WTC11 (cell line): ENCODE data around the gene TAPBP.

Experiments
- ATF3 ChIP-seq: sonication (generic); formaldehyde crosslinking; conservative IDR thresholded peaks from 2 replicates; pipeline ENCODE4 v1.8.1; 2022; ENCODE audit warnings: mild to moderate bottlenecking, missing genetic modification reagents
- CREB1 ChIP-seq: sonication (generic); formaldehyde crosslinking; IDR thresholded peaks from 2 replicates; pipeline ENCODE4 v1.8.0; 2023; ENCODE audit warnings: mild to moderate bottlenecking, missing genetic modification reagents
- GABPB1 ChIP-seq: sonication (generic); formaldehyde crosslinking; IDR thresholded peaks from 2 replicates; pipeline ENCODE4 v1.8.1; 2023; ENCODE audit warnings: mild to moderate bottlenecking, missing genetic modification reagents
- HMGXB4 ChIP-seq: sonication (generic); formaldehyde crosslinking; IDR thresholded peaks from 2 replicates; pipeline ENCODE4 v1.8.1; 2023; ENCODE audit warnings: mild to moderate bottlenecking, moderate library complexity, missing genetic modification reagents
- NFE2L1 ChIP-seq: sonication (generic); formaldehyde crosslinking; IDR thresholded peaks from 2 replicates; pipeline ENCODE4 v1.8.1; 2023; ENCODE audit warnings: missing genetic modification reagents
- NR1H2 ChIP-seq: sonication (generic); formaldehyde crosslinking; IDR thresholded peaks from 2 replicates; pipeline ENCODE4 v1.9.0; 2021; ENCODE audit warnings: mild to moderate bottlenecking, moderate library complexity, missing genetic modification reagents
- NR3C1 ChIP-seq: sonication (generic); formaldehyde crosslinking; conservative IDR thresholded peaks from 2 replicates; pipeline ENCODE4 v1.8.1; 2023; ENCODE audit warnings: low read depth, mild to moderate bottlenecking, missing genetic modification reagents
- SMAD3 ChIP-seq: sonication (generic); formaldehyde crosslinking; IDR thresholded peaks from 2 replicates; pipeline ENCODE4 v1.8.0; 2022; ENCODE audit warnings: missing genetic modification reagents, mild to moderate bottlenecking, borderline replicate concordance
- SP1 ChIP-seq: sonication (generic); formaldehyde crosslinking; conservative IDR thresholded peaks from 2 replicates; pipeline ENCODE4 v1.8.1; 2022; ENCODE audit warnings: missing genetic modification reagents
- USF2 ChIP-seq: sonication (generic); formaldehyde crosslinking; IDR thresholded peaks from 2 replicates; pipeline ENCODE4 v1.8.1; 2023; ENCODE audit warnings: mild to moderate bottlenecking, missing genetic modification reagents, moderate library complexity
- ZNF121 ChIP-seq: sonication (generic); formaldehyde crosslinking; IDR thresholded peaks from 2 replicates; pipeline ENCODE4 v1.8.0; 2023; ENCODE audit warnings: missing genetic modification reagents
- TF ChIP-seq, protein P1 (sequence below): fragments of 200-600 bp; IDR thresholded peaks from 2 replicates; pipeline ENCODE4 v1.8.0; 2022; ENCODE audit warnings: antibody characterized with exemption
- TF ChIP-seq, protein P2 (sequence below): sonication (generic); formaldehyde crosslinking; IDR thresholded peaks from 2 replicates; pipeline ENCODE4 v1.8.1; 2022; ENCODE audit warnings: low read depth, mild to moderate bottlenecking, moderate library complexity, missing genetic modification reagents, borderline replicate concordance

GRCh38 chr6:33305052-33305451 is 8.8 kb downstream of the TAPBP start:
- TF ChIP-seq, protein P1, sequence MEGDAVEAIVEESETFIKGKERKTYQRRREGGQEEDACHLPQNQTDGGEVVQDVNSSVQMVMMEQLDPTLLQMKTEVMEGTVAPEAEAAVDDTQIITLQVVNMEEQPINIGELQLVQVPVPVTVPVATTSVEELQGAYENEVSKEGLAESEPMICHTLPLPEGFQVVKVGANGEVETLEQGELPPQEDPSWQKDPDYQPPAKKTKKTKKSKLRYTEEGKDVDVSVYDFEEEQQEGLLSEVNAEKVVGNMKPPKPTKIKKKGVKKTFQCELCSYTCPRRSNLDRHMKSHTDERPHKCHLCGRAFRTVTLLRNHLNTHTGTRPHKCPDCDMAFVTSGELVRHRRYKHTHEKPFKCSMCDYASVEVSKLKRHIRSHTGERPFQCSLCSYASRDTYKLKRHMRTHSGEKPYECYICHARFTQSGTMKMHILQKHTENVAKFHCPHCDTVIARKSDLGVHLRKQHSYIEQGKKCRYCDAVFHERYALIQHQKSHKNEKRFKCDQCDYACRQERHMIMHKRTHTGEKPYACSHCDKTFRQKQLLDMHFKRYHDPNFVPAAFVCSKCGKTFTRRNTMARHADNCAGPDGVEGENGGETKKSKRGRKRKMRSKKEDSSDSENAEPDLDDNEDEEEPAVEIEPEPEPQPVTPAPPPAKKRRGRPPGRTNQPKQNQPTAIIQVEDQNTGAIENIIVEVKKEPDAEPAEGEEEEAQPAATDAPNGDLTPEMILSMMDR, result no peak
- no peak for TF ChIP-seq CREB1 (CRISPR knock-in tag)
- TF ChIP-seq SMAD3, result no peak
- TF ChIP-seq ZNF121 (CRISPR knock-in tag), result no peak
- no peak for TF ChIP-seq NFE2L1
- no peak for TF ChIP-seq NR1H2 (CRISPR knock-in tag)
- TF ChIP-seq, protein P2, sequence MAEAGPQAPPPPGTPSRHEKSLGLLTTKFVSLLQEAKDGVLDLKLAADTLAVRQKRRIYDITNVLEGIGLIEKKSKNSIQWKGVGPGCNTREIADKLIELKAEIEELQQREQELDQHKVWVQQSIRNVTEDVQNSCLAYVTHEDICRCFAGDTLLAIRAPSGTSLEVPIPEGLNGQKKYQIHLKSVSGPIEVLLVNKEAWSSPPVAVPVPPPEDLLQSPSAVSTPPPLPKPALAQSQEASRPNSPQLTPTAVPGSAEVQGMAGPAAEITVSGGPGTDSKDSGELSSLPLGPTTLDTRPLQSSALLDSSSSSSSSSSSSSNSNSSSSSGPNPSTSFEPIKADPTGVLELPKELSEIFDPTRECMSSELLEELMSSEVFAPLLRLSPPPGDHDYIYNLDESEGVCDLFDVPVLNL, result no peak
- TF ChIP-seq USF2, result no peak
- no peak for TF ChIP-seq SP1
- TF ChIP-seq NR3C1 (CRISPR knock-in tag), result no peak
- TF ChIP-seq GABPB1, result no peak
- no peak for TF ChIP-seq HMGXB4 (CRISPR knock-in tag)
- no peak for TF ChIP-seq ATF3 (CRISPR knock-in tag)
